Measurements from ENCODE around the gene BMPR1B. TPM values are rescaled to one million over a fixed set of nuclear protein-coding genes. Genes with fewer than 3 reads are reported as not detected.

The BMPR1B gene
- polyA plus RNA-seq, 4 donors: 19.4 to 26.8 (median 26.0) TPM

DNA sequence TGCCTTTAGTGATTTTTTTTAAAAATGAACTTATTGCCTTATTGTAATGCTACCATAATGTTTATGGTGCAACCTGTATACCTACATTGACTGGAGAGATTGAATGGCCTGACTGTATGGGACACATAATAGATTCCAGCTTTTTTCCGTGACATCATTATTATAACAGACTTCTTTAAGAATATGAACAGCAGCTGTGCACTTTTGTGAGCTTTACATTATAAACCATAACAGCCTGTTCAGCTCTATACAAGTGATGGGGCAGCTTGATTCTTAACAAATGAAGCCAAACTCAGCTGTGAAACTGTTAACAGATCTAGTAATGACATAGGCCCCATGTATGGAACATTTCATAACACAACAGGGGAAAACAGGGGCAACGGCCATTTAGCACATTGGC is 187.0 kb downstream of the BMPR1B start:
- no peak for DNase-seq (ENCODE audit: low read depth in 4 of 4, low spot score in 3 of 4)

DNA sequence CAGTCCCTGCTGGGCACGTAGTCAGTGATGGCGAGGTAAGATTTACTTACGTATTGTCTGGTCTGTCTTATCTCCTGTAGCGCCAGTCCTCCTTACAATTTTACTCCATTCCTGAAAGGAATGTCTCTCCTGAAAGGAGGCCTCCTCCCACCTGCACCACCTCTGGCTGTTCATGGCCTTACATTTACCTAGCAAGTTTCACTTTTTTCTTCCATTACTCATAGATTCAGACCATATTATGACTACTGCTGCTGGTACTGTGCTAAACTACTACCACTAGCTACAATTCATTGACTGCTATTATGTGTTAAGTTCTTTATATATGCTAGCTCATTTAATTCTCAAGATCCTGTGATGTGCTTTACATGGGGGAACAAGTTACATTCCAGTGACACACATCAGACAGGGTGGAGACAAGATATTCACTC is 189.9 kb downstream of the BMPR1B start:
- no peak for DNase-seq (ENCODE audit: low read depth in 4 of 4, low spot score in 3 of 4)

DNA sequence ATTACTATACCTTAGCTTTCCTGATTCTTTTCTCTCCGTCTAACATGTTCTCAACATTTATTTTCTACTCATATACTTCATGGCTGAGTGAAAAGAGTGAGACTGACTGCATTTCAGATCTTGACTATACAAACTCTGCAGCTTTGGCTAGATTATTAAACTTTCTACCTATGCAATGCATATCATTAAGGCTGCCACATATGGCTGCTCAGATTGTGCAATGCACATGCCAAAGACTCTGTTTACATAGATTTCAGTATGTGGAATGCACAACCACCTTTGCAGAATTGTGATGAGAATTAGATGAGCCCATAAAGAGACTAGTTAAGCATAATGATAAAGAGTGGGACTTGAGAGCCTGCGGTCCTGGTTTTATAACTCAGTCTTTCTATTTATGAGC is 196.5 kb downstream of the BMPR1B start:
- DNase-seq (ENCODE audit: low read depth in 4 of 4, low spot score in 3 of 4): no peak

DNA sequence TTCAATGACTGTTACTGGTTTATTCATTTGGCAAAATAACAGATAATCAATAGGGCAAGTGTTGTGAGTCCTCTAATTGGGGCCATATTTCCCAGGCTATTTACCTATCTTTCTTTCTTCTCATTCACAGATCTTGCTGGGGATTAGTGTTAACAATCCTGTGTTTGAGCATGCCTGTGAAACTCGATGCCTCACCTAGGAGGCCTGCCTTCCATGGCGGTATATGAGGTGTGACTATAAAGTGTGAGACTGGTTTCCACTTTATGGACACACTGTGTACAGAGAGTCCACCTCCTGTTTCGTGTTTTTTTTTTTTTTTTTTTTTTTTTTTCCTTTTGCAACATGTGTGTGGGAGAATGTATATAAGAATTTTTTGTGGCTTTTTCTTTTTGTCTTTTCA is 199.3 kb downstream of the BMPR1B start:
- DNase-seq (ENCODE audit: low read depth in 4 of 4, low spot score in 3 of 4): peak in 2 of 4 donors; percentile 29 to 34

DNA sequence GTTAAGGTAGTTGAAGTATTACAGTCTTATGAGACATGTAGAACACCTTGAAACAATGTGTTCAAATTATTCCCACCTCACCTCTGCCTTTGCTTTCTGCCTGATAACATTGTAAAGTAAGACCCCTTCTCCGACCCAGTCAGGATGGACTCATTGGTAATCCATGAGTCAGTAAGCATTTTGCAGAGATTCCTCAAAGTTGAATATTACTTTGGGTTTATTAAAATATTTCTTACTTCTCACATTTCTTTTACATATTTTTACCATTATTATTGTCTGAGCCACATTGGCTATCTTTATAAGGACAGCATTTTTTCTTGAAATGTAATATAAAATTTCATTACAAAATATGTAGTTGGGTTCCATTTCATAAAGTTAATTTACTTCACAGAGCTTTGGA is 201.6 kb downstream of the BMPR1B start:
- no peak for DNase-seq (ENCODE audit: low read depth in 4 of 4, low spot score in 3 of 4)

DNA sequence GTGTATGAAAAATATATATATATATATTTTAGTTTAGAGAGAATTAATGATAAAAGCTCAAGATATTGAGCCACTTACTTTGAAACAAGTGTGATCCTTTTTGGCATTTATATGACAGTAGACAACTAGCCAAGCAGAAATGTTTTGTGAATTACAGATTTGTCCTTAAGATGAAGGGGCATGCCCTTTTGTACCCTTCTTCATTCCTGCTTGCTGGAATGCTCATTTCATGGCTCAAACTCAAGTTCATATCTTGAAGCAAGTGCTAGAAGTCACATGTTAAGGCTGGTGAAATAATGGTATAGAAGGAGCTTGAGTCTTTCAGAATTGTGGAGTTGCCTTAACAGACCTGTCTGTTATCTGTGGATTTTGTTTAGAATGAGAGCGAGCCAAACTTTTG is 203.0 kb downstream of the BMPR1B start:
- no peak for DNase-seq (ENCODE audit: low read depth in 4 of 4, low spot score in 3 of 4)

DNA sequence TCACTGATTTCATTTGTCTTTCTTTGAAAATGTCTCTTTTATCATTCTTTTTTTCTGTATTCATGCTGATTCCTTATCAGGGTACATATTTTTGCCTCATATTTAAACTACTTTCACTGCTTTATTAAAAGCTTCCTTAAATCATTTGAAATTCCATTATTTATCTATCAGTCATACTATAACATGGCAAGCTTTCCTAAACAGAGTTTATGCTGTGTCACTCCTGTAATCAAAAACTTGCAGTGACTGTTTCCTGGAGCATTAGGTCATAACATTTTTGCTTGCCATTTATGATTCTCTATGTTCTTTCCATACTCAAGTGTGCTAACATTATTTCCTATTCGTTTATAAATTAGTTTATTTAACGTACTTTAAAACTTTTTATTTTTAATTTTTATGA is 203.7 kb downstream of the BMPR1B start:
- no peak for DNase-seq (ENCODE audit: low read depth in 4 of 4, low spot score in 3 of 4)

DNA sequence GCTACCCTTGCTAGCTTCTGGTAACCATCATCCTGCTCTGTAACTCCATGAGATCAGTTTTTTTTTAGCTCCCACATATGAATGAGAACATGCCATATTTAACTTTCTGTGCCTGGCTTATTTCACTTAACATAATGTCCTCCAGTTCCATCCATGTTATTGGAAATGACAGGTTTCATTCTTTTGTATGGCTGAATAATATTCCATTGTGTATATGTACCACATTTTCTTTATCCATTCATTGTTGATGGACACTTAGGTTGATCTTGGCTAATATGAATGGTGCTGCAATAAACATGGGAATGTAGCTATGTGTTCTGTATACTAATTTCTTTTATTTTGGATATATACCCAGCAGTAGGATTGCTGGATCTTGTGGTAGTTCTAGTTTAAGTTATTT is 204.7 kb downstream of the BMPR1B start:
- DNase-seq (ENCODE audit: low read depth in 4 of 4, low spot score in 3 of 4): no peak

DNA sequence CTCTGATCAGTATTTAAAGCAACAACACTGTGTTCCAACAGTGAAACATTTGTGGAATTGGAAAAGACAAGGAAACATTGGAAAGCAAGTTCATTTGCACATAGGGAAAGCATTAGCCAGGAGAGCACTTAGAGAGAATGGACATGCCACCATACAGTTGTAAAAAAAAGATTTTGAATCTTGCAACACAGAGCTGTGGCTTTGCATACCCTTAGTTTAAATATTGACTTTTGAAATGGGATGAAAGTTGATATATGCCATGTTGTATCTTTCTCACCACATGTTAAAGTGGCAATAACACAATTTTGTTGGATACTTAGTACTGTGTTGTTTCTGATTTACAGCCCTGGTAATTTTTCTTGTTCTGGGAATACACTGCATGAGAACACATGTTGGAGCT is 208.1 kb downstream of the BMPR1B start:
- no peak for DNase-seq (ENCODE audit: low read depth in 4 of 4, low spot score in 3 of 4)

DNA sequence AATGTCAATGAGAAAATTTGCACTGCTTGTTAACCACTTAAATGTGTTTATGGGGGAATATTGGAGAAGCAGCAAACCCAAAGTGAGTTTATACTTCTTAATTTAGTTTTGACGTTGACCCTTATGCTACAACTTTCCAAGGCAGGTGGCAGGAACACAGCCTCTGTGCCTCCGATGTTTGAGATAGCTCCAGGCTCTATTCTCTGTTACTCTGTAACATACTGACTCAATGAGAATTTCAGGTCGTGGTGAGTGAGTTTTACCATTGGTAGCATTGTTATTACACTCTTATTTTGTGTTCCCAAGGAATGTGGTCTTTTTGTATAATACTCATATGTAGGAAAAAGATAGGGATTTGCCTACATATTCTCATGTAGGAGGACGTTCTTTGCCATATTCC is 210.7 kb downstream of the BMPR1B start:
- no peak for DNase-seq (ENCODE audit: low read depth in 4 of 4, low spot score in 3 of 4)

DNA sequence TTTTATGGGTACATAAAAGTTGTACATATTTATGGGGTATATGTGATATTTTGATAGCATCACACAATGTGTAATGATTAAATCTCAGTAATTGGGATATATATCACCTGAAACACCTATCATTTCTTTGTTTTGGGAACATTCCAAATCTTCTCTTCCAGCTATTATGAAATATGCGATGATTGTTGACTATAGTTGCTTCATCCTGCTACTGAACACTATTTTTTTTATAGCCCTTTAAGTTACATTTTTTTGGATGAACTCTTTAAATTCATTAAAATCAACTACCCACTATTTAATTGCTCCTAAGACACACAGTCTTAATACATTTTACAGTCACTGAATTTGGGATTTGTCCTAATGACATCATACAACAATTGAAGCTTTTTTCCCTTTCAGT is 212.9 kb downstream of the BMPR1B start:
- no peak for DNase-seq (ENCODE audit: low read depth in 4 of 4, low spot score in 3 of 4)

DNA sequence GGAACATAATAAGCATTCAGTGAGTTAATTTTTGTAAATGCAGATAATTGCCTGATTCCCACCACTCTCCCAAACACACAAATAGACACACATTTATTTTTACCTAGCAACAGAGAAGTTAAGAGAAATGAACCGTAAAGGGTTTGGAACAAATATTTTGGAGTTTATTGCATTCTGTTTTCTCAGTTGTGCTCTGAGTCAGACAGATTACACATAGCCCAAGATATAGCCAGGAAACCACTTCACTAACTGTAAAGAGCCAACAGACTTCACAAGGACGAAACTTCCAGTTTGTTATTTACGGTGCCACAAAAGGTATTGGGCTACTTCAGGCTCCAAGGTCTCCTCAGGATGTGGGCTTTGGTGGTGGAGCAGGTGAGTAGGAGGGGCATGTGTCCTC is 217.0 kb downstream of the BMPR1B start:
- no peak for DNase-seq (ENCODE audit: low read depth in 4 of 4, low spot score in 3 of 4)

DNA sequence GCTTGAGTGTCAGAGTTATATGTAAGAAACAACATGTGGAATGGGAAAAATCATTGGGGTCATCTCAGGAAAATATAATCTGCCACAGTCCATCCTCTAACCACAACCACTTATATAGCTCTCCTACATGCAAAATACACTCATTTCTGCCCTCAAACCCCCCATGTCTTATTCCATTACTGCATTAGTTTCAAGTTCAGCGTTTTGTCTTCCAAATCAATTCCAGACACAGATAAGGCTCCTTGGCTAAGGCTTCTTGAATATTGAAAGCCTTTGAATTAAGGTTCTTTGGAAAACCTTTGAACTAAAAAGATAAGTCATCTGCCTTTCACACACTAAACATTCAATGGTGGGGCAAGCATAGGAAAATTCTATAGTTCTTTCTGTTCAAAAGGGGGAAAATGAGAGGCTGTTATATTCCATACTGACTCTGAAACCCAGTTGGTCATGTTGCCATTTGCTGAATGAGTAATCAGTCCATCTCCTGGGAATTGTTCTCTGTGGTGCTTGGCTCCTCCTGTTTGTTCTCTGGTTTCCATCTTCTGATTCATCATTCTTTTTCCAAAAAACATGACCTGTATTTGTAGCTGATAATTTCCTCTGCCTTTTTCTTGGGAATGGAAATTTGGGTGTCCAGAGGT is 218.7 kb downstream of the BMPR1B start:
- DNase-seq (ENCODE audit: low read depth in 4 of 4, low spot score in 3 of 4): no peak

DNA sequence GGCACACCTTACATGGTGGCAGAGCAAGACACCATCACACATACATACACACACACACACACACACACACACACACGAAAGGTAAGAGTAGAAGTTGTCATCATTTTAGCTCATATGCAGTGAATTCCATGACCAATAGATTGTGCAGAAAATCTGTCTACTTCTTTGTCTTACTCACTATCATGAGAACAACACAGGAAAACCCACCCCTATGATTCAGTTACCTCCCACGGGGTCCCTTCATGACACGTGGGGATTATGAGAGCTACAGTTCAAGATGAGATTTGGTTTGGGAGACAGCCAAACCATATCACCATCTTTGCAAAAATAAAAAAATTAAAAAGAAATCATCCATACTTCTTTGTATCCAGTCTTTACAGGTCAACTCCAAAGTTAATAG is 221.1 kb downstream of the BMPR1B start:
- no peak for DNase-seq (ENCODE audit: low read depth in 4 of 4, low spot score in 3 of 4)

DNA sequence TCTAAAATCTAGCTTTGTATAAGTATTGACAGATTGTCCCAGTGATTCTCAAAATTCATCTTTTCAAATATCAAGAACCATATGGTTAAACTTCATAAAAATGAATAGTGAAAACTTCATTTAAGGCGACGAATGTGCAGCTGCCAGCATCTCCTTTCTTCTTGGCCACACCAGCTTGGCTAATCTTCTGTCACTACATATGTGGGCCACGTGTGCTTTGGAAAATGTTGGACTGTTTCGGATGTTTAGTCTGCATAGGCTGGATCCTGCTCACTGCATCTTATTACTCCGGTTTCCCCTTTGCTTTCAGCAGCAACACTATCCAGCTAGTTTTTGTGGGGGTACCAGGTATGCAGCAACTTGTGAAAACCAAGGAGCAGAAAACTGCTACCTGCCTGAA is 221.9 kb downstream of the BMPR1B start:
- DNase-seq (ENCODE audit: low read depth in 4 of 4, low spot score in 3 of 4): no peak

DNA sequence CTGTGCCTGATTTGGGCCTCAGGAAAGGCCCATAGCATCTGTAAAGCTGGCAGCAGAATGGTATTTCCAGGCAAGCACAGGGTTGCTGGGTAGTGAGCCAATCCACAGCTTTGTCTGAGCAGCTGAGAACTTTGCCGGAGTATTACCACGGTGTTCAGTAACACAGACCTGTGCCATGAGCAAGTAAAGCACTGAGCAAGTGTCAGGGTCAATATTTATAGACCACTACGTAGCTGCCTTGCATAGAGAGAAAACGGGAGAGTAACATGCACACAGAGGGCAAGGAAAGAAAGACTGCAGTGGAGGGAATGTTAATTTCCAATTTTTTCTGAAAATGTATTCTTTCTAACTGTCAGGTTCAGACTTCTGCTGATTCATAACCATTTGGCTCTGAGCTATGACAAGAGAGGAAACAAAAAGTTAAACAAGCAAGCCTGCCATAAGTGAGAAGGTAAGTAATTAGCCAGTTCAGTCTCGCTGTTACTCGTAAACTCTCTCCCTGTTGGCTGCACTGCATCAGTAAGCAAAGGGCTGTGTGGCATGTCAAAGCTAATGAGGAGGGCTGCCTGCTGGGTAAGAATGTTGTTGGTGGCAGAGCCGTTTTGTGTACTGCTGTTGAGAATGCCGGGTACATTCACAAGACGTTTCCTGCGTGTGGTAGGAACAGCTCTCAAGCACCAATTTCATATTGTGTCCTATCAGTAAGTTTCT is 238.1 kb downstream of the BMPR1B start:
- DNase-seq (ENCODE audit: low read depth in 4 of 4, low spot score in 3 of 4): peak; percentile 25 to 72 (median 48)

DNA sequence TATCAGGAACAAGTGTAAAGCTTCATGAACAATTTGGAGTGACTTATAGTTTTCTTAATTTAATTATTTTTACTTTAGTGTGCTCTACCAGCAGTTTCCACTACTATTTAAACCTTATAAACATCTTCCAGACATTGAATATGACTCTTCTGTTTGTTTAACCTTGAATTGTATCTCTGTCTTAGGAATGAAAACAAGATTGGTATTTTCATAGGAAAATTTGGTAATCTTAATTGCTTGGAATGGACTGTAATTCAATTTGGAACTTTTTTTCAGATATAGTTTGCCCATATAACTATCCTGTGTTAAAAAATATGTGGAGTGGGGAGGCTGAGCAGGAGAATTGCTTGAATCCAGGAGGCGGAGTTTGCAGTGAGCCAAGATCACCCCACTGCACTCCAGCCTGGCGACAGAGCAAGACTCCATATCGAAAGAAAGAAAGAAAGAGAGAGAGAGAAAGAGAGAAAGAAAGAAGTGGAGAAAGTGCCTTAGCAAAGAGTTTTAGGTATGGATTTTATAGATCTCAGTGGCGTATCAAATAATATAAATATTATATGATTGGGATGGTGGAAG is 242.4 kb downstream of the BMPR1B start:
- peak in 1 of 4 donors; percentile 22 for DNase-seq (ENCODE audit: low read depth in 4 of 4, low spot score in 3 of 4)

DNA sequence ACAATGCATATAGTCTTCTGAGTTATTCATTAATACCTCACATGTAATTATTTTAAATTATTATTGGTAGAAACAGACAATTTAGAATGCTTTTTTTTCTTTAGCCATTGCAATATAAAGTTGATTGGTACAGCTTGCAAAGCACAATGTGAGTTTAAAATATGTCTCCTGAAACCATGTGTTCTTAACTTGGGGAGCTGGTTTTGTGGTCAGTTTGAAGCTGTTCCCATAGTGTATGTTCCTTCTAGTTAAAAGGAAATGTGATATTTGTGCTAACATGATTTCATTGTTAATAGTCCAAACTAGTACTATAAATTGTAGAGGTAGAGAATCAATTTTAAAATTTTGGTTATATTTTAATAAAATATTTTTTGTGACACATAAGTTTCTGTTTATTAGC is 247.2 kb downstream of the BMPR1B start:
- no peak for DNase-seq (ENCODE audit: low read depth in 4 of 4, low spot score in 3 of 4)

DNA sequence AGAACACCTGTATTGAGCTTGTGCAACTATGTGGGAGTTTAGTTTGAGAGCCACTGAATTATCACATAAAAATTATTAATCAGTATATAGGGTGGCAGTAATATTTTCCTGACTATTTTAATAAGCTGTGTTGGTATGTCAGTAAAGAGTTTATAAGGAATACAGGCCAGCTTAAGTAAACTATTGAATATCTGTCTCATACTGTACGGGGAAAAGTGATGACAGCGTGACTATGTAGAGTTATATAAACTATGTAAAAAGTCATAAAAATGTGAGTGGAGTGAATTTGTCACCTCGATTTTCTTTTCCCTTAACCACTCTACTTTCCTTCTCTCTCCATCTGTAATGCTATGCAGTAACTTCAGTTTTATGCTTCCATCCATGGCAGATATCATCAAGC is 250.2 kb downstream of the BMPR1B start:
- DNase-seq (ENCODE audit: low read depth in 4 of 4, low spot score in 3 of 4): no peak

DNA sequence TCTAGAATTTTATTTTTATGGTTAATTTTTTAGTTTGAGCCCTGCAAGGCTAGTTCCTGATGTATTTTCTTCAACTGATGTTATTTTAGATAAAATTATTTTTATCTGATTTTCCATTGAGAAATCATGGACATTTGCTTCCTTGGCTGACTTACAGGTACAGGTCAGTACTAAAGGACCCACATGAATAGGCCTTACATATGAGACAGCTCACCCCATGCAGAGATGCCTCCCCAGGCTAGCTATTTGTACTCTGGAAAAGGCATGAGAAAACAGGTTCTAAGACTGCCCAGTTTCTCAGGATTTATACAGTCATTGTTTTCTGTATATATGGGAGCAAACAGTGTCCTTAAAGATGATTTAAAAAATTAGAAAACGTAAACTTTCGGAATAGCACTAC is 255.5 kb downstream of the BMPR1B start:
- DNase-seq (ENCODE audit: low read depth in 4 of 4, low spot score in 3 of 4): no peak

DNA sequence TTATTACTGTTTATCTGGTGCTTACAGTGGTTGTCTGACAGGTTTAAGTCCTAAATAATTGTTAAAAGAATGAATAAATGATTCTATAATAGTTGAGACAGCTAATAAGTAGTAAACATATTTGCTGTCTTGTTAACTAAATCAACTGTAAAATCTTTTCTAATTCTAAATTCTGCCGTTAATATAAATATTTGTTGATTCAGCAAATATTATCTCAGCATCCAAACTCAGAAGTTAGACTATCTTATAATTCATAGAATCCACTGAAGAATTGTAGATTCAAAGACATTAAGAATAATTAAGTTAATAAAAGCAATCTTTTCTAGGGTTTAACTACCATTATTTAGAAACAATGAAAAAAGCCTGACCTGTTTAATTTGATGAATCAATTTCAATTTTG is 256.3 kb downstream of the BMPR1B start:
- no peak for DNase-seq (ENCODE audit: low read depth in 4 of 4, low spot score in 3 of 4)

Measured in right renal pelvis (tissue), 4 donors.